NOMO-1 (cell line): ENCODE measurements around the gene AFAP1L1.
"Not testable (repeated sequence)": the region's sequence is repeated elsewhere in the genome, so short reads cannot be mapped to it uniquely, and the experiment has no call there.

Source experiments
- DNase-seq, 2 experiments: peaks; one replicate each; lab custom pipeline; 2025; ENCODE audit not compliant: unreplicated experiment in 2 of 2; lab: John Stamatoyannopoulos, UW

Gene AFAP1L1

GRCh38 chr5:149260761-149261160 is 10.9 kb upstream of the AFAP1L1 start:
- no peak for DNase-seq

GRCh38 chr5:149261246-149261645 is 10.4 kb upstream of the AFAP1L1 start:
- DNase-seq: peak; percentile 67 to 71

GRCh38 chr5:149262315-149262714 is 9.3 kb upstream of the AFAP1L1 start:
- no peak for DNase-seq

GRCh38 chr5:149264439-149265067 is 7.1 kb upstream of the AFAP1L1 start:
- no peak for DNase-seq

DNA sequence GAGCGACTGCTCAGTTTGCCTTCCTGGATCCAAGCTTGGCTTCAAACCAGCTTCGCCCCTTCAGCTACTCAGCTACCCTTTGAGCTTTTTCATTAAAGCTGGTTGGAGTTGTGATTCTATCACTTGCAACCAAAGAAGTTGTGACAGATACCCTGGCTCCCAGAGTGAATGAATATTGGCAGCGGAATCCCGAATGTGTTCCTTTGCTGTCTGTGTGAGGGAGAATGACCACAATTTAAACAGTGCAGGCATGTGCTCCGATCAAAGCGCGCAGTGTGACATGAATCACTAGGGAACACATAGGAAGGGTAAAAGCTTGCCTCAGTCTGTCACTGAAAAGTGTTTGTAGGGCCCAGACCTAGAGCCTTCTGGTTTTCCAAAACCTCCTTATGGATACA is 6.6 kb upstream of the AFAP1L1 start:
- no peak for DNase-seq

- DNase-seq: peak; percentile 32 to 37
These were observed 6.1 kb upstream of the AFAP1L1 start for GRCh38 chr5:149265597-149265996.

DNA sequence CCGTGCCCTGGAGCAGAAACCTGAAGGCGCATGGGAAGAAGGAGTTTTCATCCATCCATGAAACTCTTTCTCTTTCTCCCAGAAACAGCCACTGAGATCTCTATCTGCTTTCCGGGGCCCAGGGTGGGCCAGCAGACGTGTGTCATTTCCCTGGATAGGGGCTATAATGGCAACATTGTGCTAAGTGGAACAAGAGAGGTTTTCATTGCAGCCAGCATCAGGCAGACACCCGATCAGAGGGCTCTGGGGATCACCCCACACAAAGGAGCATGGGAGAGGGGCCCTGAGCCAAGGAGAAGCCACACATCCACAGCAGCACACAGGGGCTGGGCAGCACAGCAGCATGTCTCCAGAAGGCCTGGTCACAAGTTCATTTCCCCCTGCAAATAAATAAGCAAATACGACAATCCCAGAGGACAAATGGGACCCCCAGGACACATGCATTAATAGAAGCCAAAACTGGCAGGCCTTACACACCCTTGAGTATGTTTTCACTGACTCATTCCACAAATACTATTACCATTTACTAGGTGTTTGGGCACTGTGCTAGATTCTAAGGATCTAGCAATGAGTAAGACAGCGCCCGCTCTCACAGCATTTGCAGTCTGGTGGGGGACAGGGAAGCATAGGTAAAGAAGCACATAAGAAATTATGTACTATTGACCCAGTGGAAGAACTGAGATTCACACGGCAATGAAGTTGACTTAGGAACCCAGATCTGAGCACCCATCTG is 4.3 kb upstream of the AFAP1L1 start:
- no peak for DNase-seq

GRCh38 chr5:149268928-149269557 is 2.6 kb upstream of the AFAP1L1 start:
- DNase-seq: peak; percentile 30 to 70

- peak in 1 of 2 experiments; percentile 5 for DNase-seq
These were observed 404 bp upstream of the AFAP1L1 start for GRCh38 chr5:149271195-149271715.

GRCh38 chr5:149272781-149273180 is 1.1 kb downstream of the AFAP1L1 start:
- DNase-seq: not testable (repeated sequence)

GRCh38 chr5:149273237-149273636 is 1.6 kb downstream of the AFAP1L1 start:
- no peak for DNase-seq

DNA sequence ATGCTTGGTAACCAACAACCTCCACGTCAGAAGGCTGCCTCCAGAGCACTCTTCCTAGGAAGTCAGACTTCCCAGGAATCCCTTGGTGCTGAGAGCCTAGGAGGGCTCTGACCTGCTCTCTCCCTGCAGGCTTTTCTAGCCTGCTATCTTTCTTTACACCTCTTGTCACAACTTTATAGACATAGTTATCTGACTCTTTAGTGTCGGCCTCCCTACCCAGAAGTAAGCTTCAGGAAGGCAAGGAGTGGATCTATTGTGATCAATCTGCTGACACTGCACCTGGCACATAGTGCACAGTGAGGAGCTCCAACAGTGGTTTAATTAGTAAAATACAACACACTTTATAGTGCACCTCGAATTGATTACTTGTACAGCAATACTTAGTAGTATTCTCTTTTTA is 2.3 kb downstream of the AFAP1L1 start:
- no peak for DNase-seq

DNA sequence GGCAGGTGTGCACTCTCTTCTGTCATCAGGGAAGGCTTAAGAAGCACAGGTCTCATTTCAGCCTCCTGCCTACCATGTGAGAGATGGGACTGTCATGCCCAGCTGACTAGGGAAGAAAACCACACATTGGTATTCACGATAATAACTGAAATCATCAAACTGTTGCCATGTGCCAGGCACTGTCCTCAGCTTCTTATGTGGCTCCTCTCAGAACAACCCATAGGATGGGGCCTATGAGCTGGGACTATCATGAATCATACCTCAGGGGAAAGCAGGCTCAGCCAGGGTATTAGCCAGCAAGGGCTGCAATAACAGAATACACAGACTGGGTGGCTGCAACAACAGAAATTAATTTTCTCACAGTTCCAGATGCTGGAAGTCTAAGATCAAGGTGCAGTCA is 3.3 kb downstream of the AFAP1L1 start:
- no peak for DNase-seq

GRCh38 chr5:149277801-149278200 is 6.1 kb downstream of the AFAP1L1 start:
- DNase-seq: no peak

- DNase-seq: no peak
These were observed 7.0 kb downstream of the AFAP1L1 start for GRCh38 chr5:149278451-149279210.

GRCh38 chr5:149279661-149280060 is 8.0 kb downstream of the AFAP1L1 start:
- DNase-seq: no peak

DNA sequence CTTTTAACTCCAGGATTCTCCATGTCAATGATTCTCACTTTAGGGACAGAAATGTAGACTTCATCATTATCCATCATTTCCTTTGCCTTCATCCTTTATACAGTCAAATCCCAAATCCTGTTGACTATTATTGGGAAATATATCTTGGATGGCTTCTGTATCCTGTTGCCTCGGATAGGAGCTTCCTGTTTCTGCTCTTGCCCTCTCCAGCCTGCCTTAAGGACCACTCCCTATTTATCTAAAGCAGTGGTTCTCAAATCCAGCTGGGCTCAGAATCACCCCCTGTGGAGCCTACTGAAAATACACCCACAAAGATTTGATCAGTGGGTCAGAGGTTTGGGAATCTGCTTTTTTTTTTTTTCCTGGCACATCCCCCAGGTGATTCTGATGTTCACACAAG is 8.5 kb downstream of the AFAP1L1 start:
- DNase-seq: no peak

GRCh38 chr5:149280802-149281201 is 9.1 kb downstream of the AFAP1L1 start:
- DNase-seq: no peak

GRCh38 chr5:149282027-149282965 is 10.6 kb downstream of the AFAP1L1 start:
- no peak for DNase-seq

DNA sequence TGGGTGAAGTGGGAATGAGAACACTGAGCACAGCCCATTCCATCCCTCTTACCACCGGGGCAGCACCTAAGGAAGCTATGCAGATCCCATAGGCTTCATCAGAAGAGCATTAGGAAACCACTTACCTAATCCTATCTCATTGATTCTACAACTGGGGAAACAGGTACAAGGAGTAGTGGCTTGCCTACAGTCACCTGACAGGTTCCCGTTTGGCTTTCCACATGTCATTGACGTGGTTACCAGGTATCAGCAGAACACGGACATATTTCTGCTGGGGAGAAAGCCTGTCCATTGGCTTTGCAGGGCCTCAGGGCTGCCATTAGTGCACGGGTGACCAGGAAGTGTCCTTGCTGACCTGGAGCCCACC is 11.3 kb downstream of the AFAP1L1 start:
- DNase-seq: no peak
